GM23338 (cell line): ENCODE data around the gene CDX1. TPM values are rescaled to one million over a fixed set of nuclear protein-coding genes. Genes with fewer than 3 reads are reported as not detected.

Experiments used
- ATAC-seq: fragments of 200-7000 bp; cut with Tn5 transposase; 3 replicates; pipeline ENCODE4 v1.9.1; 2020
- DNase-seq: peaks from one replicate; pipeline ENCODE4 v3.0.0-alpha.2; 2015; ENCODE audit warnings: low spot score
- H2AFZ ChIP-seq: fragments of 200-600 bp; sonication (generic); 2 replicates; pipeline ENCODE4 v1.8.0; 2016; ENCODE audit warnings: antibody characterized with exemption, mild to moderate bottlenecking, moderate library complexity
- H3F3A ChIP-seq: fragments of 200-600 bp; sonication (generic); replicated peaks from 2 replicates; pipeline ENCODE4 v1.8.0; 2017; ENCODE audit warnings: antibody characterized with exemption, mixed run types, low read depth
- H3K27ac ChIP-seq: fragments of 200-600 bp; sonication (generic); 2 replicates; pipeline ENCODE4 v1.6.1; 2016; ENCODE audit warnings: low read depth
- H3K27me3 ChIP-seq: fragments of 200-600 bp; sonication (generic); 2 replicates; pipeline ENCODE4 v1.8.0; 2016; ENCODE audit warnings: mild to moderate bottlenecking, mixed run types, moderate library complexity; ENCODE audit not compliant: insufficient read depth
- H3K36me3 ChIP-seq: fragments of 200-600 bp; sonication (generic); 2 replicates; pipeline ENCODE4 v1.8.0; 2016; ENCODE audit warnings: mild to moderate bottlenecking; ENCODE audit not compliant: insufficient read depth
- H3K4me1 ChIP-seq: fragments of 200-600 bp; sonication (generic); 2 replicates; pipeline ENCODE4 v1.8.0; 2016; ENCODE audit warnings: mild to moderate bottlenecking, moderate library complexity; ENCODE audit not compliant: insufficient read depth
- H3K4me2 ChIP-seq: fragments of 200-600 bp; sonication (generic); 2 replicates; pipeline ENCODE4 v1.7.1; 2017; ENCODE audit warnings: mixed run types
- H3K4me3 ChIP-seq: fragments of 200-600 bp; sonication (generic); 2 replicates; pipeline ENCODE4 v1.6.1; 2016; ENCODE audit warnings: mixed run types
- H3K79me2 ChIP-seq: fragments of 200-600 bp; sonication (generic); replicated peaks from 2 replicates; pipeline ENCODE4 v1.8.0; 2017; ENCODE audit warnings: mild to moderate bottlenecking; ENCODE audit not compliant: insufficient read depth
- H3K9me2 ChIP-seq: fragments of 200-600 bp; sonication (generic); 2 replicates; pipeline ENCODE4 v1.8.0; 2017; ENCODE audit not compliant: insufficient read depth
- H4K20me1 ChIP-seq: fragments of 200-600 bp; sonication (generic); replicated peaks from 2 replicates; pipeline ENCODE4 v1.8.0; 2017; ENCODE audit warnings: mild to moderate bottlenecking; ENCODE audit not compliant: insufficient read depth
- H3K27ac Mint-ChIP-seq: 2 replicates; pipeline ENCODE4 v1.8.0; 2020; ENCODE audit warnings: inconsistent platforms, mild to moderate bottlenecking, moderate library complexity, mixed read lengths
- H3K27me3 Mint-ChIP-seq: 3 replicates; pipeline ENCODE4 v1.8.0; 2022; ENCODE audit warnings: low read depth, mild to moderate bottlenecking, moderate library complexity, mixed read lengths, inconsistent platforms; ENCODE audit not compliant: insufficient read depth, poor library complexity
- H3K36me3 Mint-ChIP-seq: 3 replicates; pipeline ENCODE4 v1.8.0; 2021; ENCODE audit warnings: low read depth, mild to moderate bottlenecking, inconsistent platforms, moderate library complexity, mixed read lengths
- H3K4me1 Mint-ChIP-seq: 3 replicates; pipeline ENCODE4 v1.8.0; 2020; ENCODE audit warnings: mild to moderate bottlenecking, inconsistent platforms, mixed read lengths
- H3K4me3 Mint-ChIP-seq: 3 replicates; pipeline ENCODE4 v1.8.0; 2021; ENCODE audit warnings: moderate library complexity, mild to moderate bottlenecking, inconsistent platforms, mixed read lengths
- H3K9me3 Mint-ChIP-seq: 3 replicates; pipeline ENCODE4 v1.8.0; 2020; ENCODE audit warnings: moderate library complexity, mild to moderate bottlenecking, inconsistent platforms, mixed read lengths
- ETS1 ChIP-seq: IDR thresholded peaks from 2 replicates; pipeline ENCODE4 v1.6.1; 2016; ENCODE audit warnings: antibody characterized with exemption
- EZH2 ChIP-seq: fragments of 200-600 bp; sonication (generic); IDR thresholded peaks from one replicate; pipeline ENCODE4 v1.8.0; 2017; ENCODE audit warnings: antibody characterized with exemption, mild to moderate bottlenecking, low read depth; ENCODE audit not compliant: unreplicated experiment
- EZH2phosphoT487 ChIP-seq: fragments of 200-600 bp; sonication (generic); IDR thresholded peaks from one replicate; pipeline ENCODE4 v1.8.1; 2018; ENCODE audit warnings: antibody characterized with exemption; ENCODE audit not compliant: unreplicated experiment
- JUNB ChIP-seq: IDR thresholded peaks from one replicate; pipeline ENCODE4 v1.6.1; 2016; ENCODE audit warnings: antibody characterized with exemption; ENCODE audit not compliant: unreplicated experiment
- NANOG ChIP-seq: IDR thresholded peaks from 2 replicates; pipeline ENCODE4 v1.6.1; 2016; ENCODE audit warnings: antibody characterized with exemption, borderline replicate concordance
- POLR2AphosphoS5 ChIP-seq: IDR thresholded peaks from 2 replicates; pipeline ENCODE4 v1.6.1; 2016; ENCODE audit warnings: antibody characterized with exemption, low read depth
- REST ChIP-seq: IDR thresholded peaks from one replicate; pipeline ENCODE4 v1.6.1; 2018; ENCODE audit warnings: antibody characterized with exemption; ENCODE audit not compliant: unreplicated experiment
- ZNF331 ChIP-seq: fragments of 250-450 bp; sonication (Bioruptor Pico); IDR thresholded peaks from 2 replicates; pipeline ENCODE4 v1.5.0; 2020; ENCODE audit warnings: low read depth, mild to moderate bottlenecking, moderate library complexity
- polyA plus RNA-seq: library from polyadenylated mRNA; unstranded; fragments of >200 nt; fragmentation: Nextera tagmentation; extraction: Ambion mirVana; gene quantifications from 2 replicates; pipeline ENCODE4 v1.2.1, GENCODE V29; 2016
- total RNA-seq: library from RNA; depleted of rRNA; stranded (reverse); fragments of >200 nt; shearing (Covaris generic); gene quantifications from 2 replicates; pipeline ENCODE4 v1.2.3, GENCODE V29; 2014
- TF ChIP-seq, protein P1 (sequence below), 2 experiments: fragments of 200-600 bp in 1 of 2; sonication (generic) in 1 of 2; conservative IDR thresholded peaks; 2 replicates each; pipeline versions ENCODE4 v1.5.1 to v1.6.1; 2016 to 2017; ENCODE audit warnings: antibody characterized with exemption in 2 of 2, low read depth in 2 of 2, mild to moderate bottlenecking in 2 of 2, moderate library complexity in 1 of 2

The CDX1 gene
- total and polyA plus RNA-seq, 2 experiments from 2014 or later: not detected

DNA sequence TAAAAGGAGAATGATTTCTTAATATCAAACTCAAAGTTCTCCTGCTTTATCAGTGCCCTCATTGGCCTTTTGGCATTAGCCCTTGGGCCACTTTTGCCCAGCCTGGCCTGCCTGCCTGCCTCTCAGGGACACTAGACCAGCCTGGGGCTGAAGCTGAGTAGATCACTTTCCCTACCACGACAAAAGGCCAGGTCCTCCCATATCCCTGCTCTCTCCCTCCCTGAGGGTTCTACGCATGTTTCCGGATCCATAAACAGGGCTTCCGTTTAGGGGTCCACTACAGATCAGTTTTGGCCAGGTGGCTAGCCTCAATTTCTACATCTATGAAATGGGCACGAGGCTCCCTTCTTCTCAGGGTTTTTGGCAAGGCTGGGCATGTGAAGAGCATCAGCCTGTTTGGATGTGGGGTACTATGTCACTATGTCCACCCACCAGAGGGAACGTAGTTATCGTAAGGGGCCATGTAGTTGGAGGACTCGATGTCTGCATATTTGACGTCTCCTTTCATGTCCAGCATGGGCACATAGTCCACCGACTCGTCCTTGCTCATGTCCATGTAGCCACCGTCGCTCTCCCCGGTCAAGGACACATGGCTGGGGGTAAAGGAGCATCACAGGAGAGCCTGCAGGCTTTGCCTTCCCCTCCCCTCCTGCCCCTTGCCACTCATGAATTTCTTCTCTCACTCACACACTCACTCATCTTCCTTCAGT is 45.0 kb upstream of the CDX1 start (continued):
- no peak for TF ChIP-seq REST
- TF ChIP-seq ETS1: no peak
- TF ChIP-seq NANOG: no peak
- TF ChIP-seq EZH2phosphoT487: no peak
- TF ChIP-seq, protein P1, sequence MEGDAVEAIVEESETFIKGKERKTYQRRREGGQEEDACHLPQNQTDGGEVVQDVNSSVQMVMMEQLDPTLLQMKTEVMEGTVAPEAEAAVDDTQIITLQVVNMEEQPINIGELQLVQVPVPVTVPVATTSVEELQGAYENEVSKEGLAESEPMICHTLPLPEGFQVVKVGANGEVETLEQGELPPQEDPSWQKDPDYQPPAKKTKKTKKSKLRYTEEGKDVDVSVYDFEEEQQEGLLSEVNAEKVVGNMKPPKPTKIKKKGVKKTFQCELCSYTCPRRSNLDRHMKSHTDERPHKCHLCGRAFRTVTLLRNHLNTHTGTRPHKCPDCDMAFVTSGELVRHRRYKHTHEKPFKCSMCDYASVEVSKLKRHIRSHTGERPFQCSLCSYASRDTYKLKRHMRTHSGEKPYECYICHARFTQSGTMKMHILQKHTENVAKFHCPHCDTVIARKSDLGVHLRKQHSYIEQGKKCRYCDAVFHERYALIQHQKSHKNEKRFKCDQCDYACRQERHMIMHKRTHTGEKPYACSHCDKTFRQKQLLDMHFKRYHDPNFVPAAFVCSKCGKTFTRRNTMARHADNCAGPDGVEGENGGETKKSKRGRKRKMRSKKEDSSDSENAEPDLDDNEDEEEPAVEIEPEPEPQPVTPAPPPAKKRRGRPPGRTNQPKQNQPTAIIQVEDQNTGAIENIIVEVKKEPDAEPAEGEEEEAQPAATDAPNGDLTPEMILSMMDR (conservative IDR thresholded peaks at IDR 0.05; ENCODE audit: low read depth in 2 of 2): no peak
- no peak for TF ChIP-seq POLR2AphosphoS5
- TF ChIP-seq EZH2: no peak
- TF ChIP-seq JUNB: no peak

DNA sequence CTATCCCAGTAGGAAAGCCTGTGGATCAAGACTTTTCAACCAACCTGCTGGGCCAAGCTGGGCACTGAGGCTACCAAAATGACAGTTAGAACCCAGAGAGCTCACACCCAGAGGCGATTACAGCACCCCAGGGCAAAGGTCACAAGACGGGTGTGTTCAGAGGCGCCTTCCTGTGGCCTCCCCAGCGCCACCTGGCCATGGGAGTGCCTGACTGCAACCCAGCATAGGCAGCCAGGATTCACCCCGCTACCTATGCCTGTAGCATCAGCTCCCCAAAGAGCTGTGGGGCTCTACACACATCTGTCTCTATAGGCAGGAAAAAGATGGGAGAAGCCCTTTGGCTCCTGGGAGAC is 44.4 kb upstream of the CDX1 start:
- H3K4me2 ChIP-seq: no peak overlapping the region
- ATAC-seq: peak; percentile 93
- TF ChIP-seq ZNF331 (CRISPR knock-in tag): no peak
- TF ChIP-seq, protein P1 (conservative IDR thresholded peaks at IDR 0.05; ENCODE audit: low read depth in 2 of 2): peak; percentile 56 to 76

More for the DNA sequence above, 44.4 kb upstream of the CDX1 start:
- H3K4me1 Mint-ChIP-seq: peaks cover 22% of the 10 kb centered on the region
- no peaks in the 10 kb centered on the region for H3K4me1 ChIP-seq
- H3K4me3 ChIP-seq: no peak overlapping the region
- no peak overlapping the region for H2AFZ ChIP-seq
- no peaks in the 10 kb centered on the region for H3K36me3 Mint-ChIP-seq
- no peak overlapping the region for H3K27ac ChIP-seq
- H3F3A ChIP-seq: no peaks in the 10 kb centered on the region
- no peaks in the 10 kb centered on the region for H3K79me2 ChIP-seq
- no peak overlapping the region for H3K27ac Mint-ChIP-seq
- H3K27me3 Mint-ChIP-seq: peaks cover 17% of the 10 kb centered on the region
- no peaks in the 10 kb centered on the region for H4K20me1 ChIP-seq
- DNase-seq: peak; percentile 76
- H3K36me3 ChIP-seq: no peaks in the 10 kb centered on the region
- H3K9me3 Mint-ChIP-seq: no peaks in the 10 kb centered on the region
- H3K4me3 Mint-ChIP-seq: no peak overlapping the region
- H3K27me3 ChIP-seq: no peaks in the 10 kb centered on the region
- no peaks in the 10 kb centered on the region for H3K9me2 ChIP-seq
